IMR-90 (cell line): Measurements from ENCODE around the gene CALCOCO1. TPM values are rescaled to one million over a fixed set of nuclear protein-coding genes. Genes with fewer than 3 reads are reported as not detected.
"Not testable (repeated sequence)": the region's sequence is repeated elsewhere in the genome, so short reads cannot be mapped to it uniquely, and the experiment has no call there.

ENCODE experiments used
- ATAC-seq: fragments of 200-7000 bp; cut with Tn5 transposase; 2 replicates; pipeline ENCODE4 v1.9.1; 2020; ENCODE audit warnings: low read depth, mild to moderate bottlenecking, moderate library complexity
- BruUV-seq: library from RNA; stranded (reverse); fragments of 400-500 nt; replicated peaks from 2 replicates; lab custom pipeline; 2021; lab: Mats Ljungman, UMichigan
- CTCF ChIA-PET: fragments of 300-600 bp; formaldehyde crosslinking; extraction: SDS; loops from one replicate; lab custom pipeline; 2021; ENCODE audit warnings: antibody characterized with exemption; lab: Yijun Ruan, JAX
- POLR2A ChIA-PET: fragments of 300-600 bp; sonication (Branson Sonifier 250); formaldehyde crosslinking; loops from one replicate; lab custom pipeline; 2022; ENCODE audit warnings: antibody characterized with exemption; ENCODE audit not compliant: unreplicated experiment; lab: Charles Lee
- DNase-seq: peaks from one replicate; pipeline ENCODE4 v3.0.0; 2013
- H2AFZ ChIP-seq: replicated peaks from 2 replicates; pipeline ENCODE3; 2013; ENCODE audit warnings: low read length, mild to moderate bottlenecking; ENCODE audit not compliant: poor library complexity
- H2AK5ac ChIP-seq: 2 replicates; pipeline ENCODE4 v1.6.1; 2013; ENCODE audit warnings: low read depth, low read length, inconsistent platforms
- H2AK9ac ChIP-seq: replicated peaks from 2 replicates; pipeline ENCODE3; 2013; ENCODE audit warnings: mild to moderate bottlenecking, low read depth, low read length, moderate library complexity; ENCODE audit not compliant: poor library complexity
- H2BK120ac ChIP-seq: 2 replicates; pipeline ENCODE4 v1.6.1; 2013; ENCODE audit warnings: low read depth, low read length, inconsistent platforms
- H2BK15ac ChIP-seq: 3 replicates; pipeline ENCODE4 v1.6.1; 2013; ENCODE audit warnings: low read depth, low read length, inconsistent platforms
- H2BK20ac ChIP-seq: 2 replicates; pipeline ENCODE4 v1.6.1; 2013; ENCODE audit warnings: low read depth, mild to moderate bottlenecking, inconsistent platforms, low read length, moderate library complexity
- H2BK5ac ChIP-seq: 2 replicates; pipeline ENCODE4 v1.6.1; 2013; ENCODE audit warnings: mild to moderate bottlenecking, low read depth, low read length, inconsistent platforms; ENCODE audit not compliant: poor library complexity, severe bottlenecking
- H3K14ac ChIP-seq: replicated peaks from 2 replicates; pipeline ENCODE4 v1.6.1; 2013; ENCODE audit warnings: low read depth, low read length, inconsistent platforms
- H3K18ac ChIP-seq: 2 replicates; pipeline ENCODE4 v1.6.1; 2013; ENCODE audit warnings: low read depth, low read length, control low read depth
- H3K23ac ChIP-seq: 2 replicates; pipeline ENCODE4 v1.6.1; 2013; ENCODE audit warnings: low read depth, low read length, inconsistent platforms
- H3K27ac ChIP-seq: 2 replicates; pipeline ENCODE4 v1.5.1; 2013; ENCODE audit warnings: mild to moderate bottlenecking, control low read depth, low read length; ENCODE audit not compliant: insufficient read depth
- H3K27me3 ChIP-seq: 2 replicates; pipeline ENCODE4 v1.6.1; 2013; ENCODE audit warnings: low read length; ENCODE audit not compliant: control insufficient read depth, insufficient read depth
- H3K36me3 ChIP-seq: 2 replicates; pipeline ENCODE4 v1.6.1; 2013; ENCODE audit warnings: low read length, mixed read lengths; ENCODE audit not compliant: control insufficient read depth, insufficient read depth
- H3K4ac ChIP-seq: 2 replicates; pipeline ENCODE4 v1.6.1; 2013; ENCODE audit warnings: low read depth, low read length, inconsistent platforms
- H3K4me1 ChIP-seq: 2 replicates; pipeline ENCODE4 v1.6.1; 2013; ENCODE audit warnings: low read length, mixed read lengths; ENCODE audit not compliant: control insufficient read depth, insufficient read depth
- H3K4me2 ChIP-seq: 2 replicates; pipeline ENCODE4 v1.6.1; 2013; ENCODE audit warnings: low read depth, mild to moderate bottlenecking, control low read depth, low read length, moderate library complexity
- H3K4me3 ChIP-seq: 2 replicates; pipeline ENCODE4 v1.5.1; 2013; ENCODE audit warnings: low read depth, mild to moderate bottlenecking, control low read depth, low read length, moderate library complexity; ENCODE audit not compliant: insufficient read depth
- H3K56ac ChIP-seq: 2 replicates; pipeline ENCODE4 v1.6.1; 2013; ENCODE audit warnings: low read length, inconsistent platforms; ENCODE audit not compliant: insufficient read depth; ENCODE audit errors: extremely low read depth
- H3K79me1 ChIP-seq, 2 experiments: 2 replicates each; pipeline ENCODE4 v1.6.1; 2013; ENCODE audit warnings: low read length in 2 of 2, inconsistent platforms in 1 of 2, low read depth in 1 of 2
- H3K9ac ChIP-seq: 2 replicates; pipeline ENCODE4 v1.6.1; 2013; ENCODE audit warnings: low read depth, low read length, control low read depth
- H3K9me1 ChIP-seq: 2 replicates; pipeline ENCODE4 v1.6.1; 2013; ENCODE audit warnings: low read length, inconsistent platforms; ENCODE audit not compliant: insufficient read depth
- H3K9me3 ChIP-seq: 2 replicates; pipeline ENCODE4 v1.6.1; 2013; ENCODE audit warnings: low read length; ENCODE audit not compliant: control insufficient read depth, insufficient read depth
- H4K20me1 ChIP-seq: 2 replicates; pipeline ENCODE4 v1.6.1; 2013; ENCODE audit warnings: low read length, inconsistent platforms; ENCODE audit not compliant: insufficient read depth
- H4K5ac ChIP-seq: 2 replicates; pipeline ENCODE4 v1.6.1; 2013; ENCODE audit warnings: mild to moderate bottlenecking, low read depth, low read length, control low read depth
- H4K8ac ChIP-seq, 2 experiments: 2 replicates each; pipeline ENCODE4 v1.6.1; 2013; ENCODE audit warnings: low read depth in 2 of 2, low read length in 2 of 2, control low read depth in 1 of 2, inconsistent platforms in 1 of 2
- H4K91ac ChIP-seq: 2 replicates; pipeline ENCODE4 v1.6.1; 2013; ENCODE audit warnings: low read depth, low read length, inconsistent platforms; ENCODE audit not compliant: insufficient read depth
- MAFK ChIP-seq: IDR thresholded peaks from 2 replicates; pipeline ENCODE4 v1.6.1; 2012; ENCODE audit warnings: low read depth, low read length, improper control_type of control experiment
- WGBS, 2 experiments: methylation state at CpG; one replicate each; pipeline versions ENCODE4 v1.1.5 to v1.1.7; 2013; ENCODE audit warnings: missing lambda C conversion rate in 2 of 2; ENCODE audit not compliant: insufficient read length in 1 of 2; ENCODE audit errors: extremely low coverage in 2 of 2; 5-methylcytosine and 5-hydroxymethylcytosine counted together
- dilution Hi-C: fragments of 300-500 bp; cut with HindIII; formaldehyde crosslinking; loops from one replicate; pipeline ENCODE4 v1.14.3; 2018; ENCODE audit warnings: low sequenced_read_pairs; ENCODE audit not compliant: unreplicated experiment
- in situ Hi-C: fragments of 300-500 bp; cut with MboI; formaldehyde crosslinking; loops from 3 replicates; pipeline ENCODE4 v1.14.3; 2019; ENCODE audit warnings: low sequenced_read_pairs, inconsistent platforms, mixed read lengths
- intact Hi-C: fragments of 100-400 bp; cut with micrococcal nuclease; formaldehyde crosslinking; loops from 2 replicates; pipeline ENCODE4 v1.10.0; 2022
- polyA plus RNA-seq, 3 experiments: library from polyadenylated mRNA; depleted of rRNA; stranded (reverse); fragments of >200 nt; gene quantifications; 2 replicates each; pipeline ENCODE4 v1.2.3, GENCODE V29; 2012; ENCODE audit warnings: low replicate concordance in 1 of 3
- total RNA-seq: library from RNA; depleted of rRNA; stranded (reverse); fragments of >200 nt; gene quantifications from 2 replicates; pipeline ENCODE4 v1.2.3, GENCODE V29; 2012

Gene CALCOCO1
- total and polyA plus RNA-seq, 2 of the 4 experiments (the other 2 are of a cell fraction), result 156 to 169 TPM

DNA sequence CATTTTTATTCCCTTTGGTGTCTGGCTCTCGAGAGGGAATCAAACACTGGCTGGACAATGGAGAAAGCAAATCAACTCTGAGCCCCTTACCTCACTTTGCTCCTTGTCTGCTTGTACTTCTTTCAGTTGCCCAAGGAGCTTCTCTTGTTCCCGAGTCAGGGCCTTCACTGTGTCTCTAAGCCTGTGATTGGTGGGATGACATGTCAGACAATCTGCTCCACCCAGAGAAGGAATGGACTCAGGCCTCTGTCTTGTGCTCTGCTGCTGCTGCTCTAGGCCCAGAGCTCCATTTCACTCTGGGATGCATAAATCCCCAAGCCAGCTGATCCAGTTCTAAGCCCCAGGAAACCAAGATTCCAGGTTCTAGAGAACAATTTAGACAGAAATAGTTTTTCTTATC lies 7.6 kb downstream of the CALCOCO1 start:
- peaks cover 7% of the 10 kb centered on the region; the same call in 1 of the 2 replicates for H3K4me1 ChIP-seq
- WGBS, 2 experiments, result no CpG with 5 or more reads among the region's 2 CpGs

DNA sequence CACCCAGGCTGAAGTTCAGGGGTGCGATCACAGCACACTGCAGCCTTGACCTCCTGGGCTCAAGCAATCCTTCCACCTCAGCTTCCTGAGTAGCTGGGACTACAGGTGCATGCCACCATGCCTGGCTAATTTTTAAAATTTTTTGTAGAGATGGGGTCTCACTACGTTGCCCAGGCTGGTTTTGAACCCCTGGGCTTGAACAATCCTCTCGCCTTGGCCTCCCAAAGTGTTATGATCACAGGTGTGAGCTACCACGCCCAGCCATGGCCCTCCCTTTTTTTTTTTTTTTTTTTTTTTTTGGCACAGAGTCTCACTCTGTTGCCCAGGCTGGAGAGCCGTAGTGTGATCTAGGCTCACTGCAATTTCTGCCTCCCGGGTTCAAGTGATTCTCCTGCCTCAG lies 8.7 kb downstream of the CALCOCO1 start:
- intact Hi-C loops, dilution Hi-C loops, H3K79me1 ChIP-seq, H2BK5ac ChIP-seq, H2AFZ ChIP-seq, ATAC-seq, H2BK15ac ChIP-seq, H3K23ac ChIP-seq, H4K91ac ChIP-seq, H4K8ac ChIP-seq, H2BK20ac ChIP-seq, in situ Hi-C loops, BruUV-seq, H3K27ac ChIP-seq, POLR2A ChIA-PET, H3K9me1 ChIP-seq, H3K14ac ChIP-seq, H2BK120ac ChIP-seq, H3K56ac ChIP-seq, DNase-seq, H3K4ac ChIP-seq, H2AK5ac ChIP-seq, H4K5ac ChIP-seq, CTCF ChIA-PET, H3K4me2 ChIP-seq, H3K18ac ChIP-seq, H2AK9ac ChIP-seq, H3K4me1 ChIP-seq, H3K4me3 ChIP-seq, H4K20me1 ChIP-seq, H3K9ac ChIP-seq, H3K9me3 ChIP-seq, H3K27me3 ChIP-seq: not testable (repeated sequence)
- WGBS, 2 experiments, result 100% methylated on average over 1 of the region's 6 CpGs; no CpG with 5 or more reads in 1 of the 2 experiments
- peaks cover 62% of the 10 kb centered on the region for H3K36me3 ChIP-seq

More for the DNA sequence above, 7.6 kb downstream of the CALCOCO1 start:
- Histone ChIP-seq H4K91ac (no peak overlapping the region), H3K56ac (no peak overlapping the region), H3K4me3 (no peak overlapping the region), H3K4me2 (no peak overlapping the region), H4K8ac (no peak overlapping the region), H3K9ac (no peak overlapping the region), H2BK120ac (no peak overlapping the region), H3K27ac (no peak overlapping the region), H2AFZ (no peak overlapping the region), H3K27me3 (no peaks in the 10 kb centered on the region), H3K23ac (no peak overlapping the region), H2BK15ac (no peak overlapping the region), H3K18ac (no peak overlapping the region), H4K5ac (no peak overlapping the region), H4K20me1 (peaks cover 3% of the 10 kb centered on the region; the same call in 1 of the 2 replicates), H2BK20ac (no peak overlapping the region), H2AK9ac (no peak overlapping the region), H3K79me1 (no peaks in the 10 kb centered on the region; a peak in 1 of 4 replicates), H3K9me3 (no peaks in the 10 kb centered on the region), H3K9me1 (peaks cover 4% of the 10 kb centered on the region; the same call in 1 of the 2 replicates), H3K4ac (no peak overlapping the region), H3K14ac (no peak overlapping the region), H2BK5ac (no peak overlapping the region), H3K36me3 (peaks cover 56% of the 10 kb centered on the region), H2AK5ac (no peak overlapping the region)
- ATAC-seq, result no peak
- intact Hi-C loops (no loop called here), in situ Hi-C loops (no loop called here), dilution Hi-C loops (no loop called here)
- no TSS peak for BruUV-seq
- TF ChIP-seq MAFK, result no peak
- DNase-seq, result no peak
- POLR2A ChIA-PET, result no interaction called here
- CTCF ChIA-PET, result interaction anchor here (0.7 kb wide), 1 partner anchor 27 kb away, joined by 4 read pairs; no protein-coding TSS in a partner anchor
